Choroid plexus epithelial cell (primary cell): ENCODE data around the gene TCF3.

Experiments used
- DNase-seq: peaks from one replicate; pipeline ENCODE4 v3.0.0-alpha.2; 2010; ENCODE audit warnings: low read depth
- H3K4me3 ChIP-seq: 2 replicates; pipeline ENCODE4 v1.5.1; 2011; ENCODE audit warnings: low read depth, mild to moderate bottlenecking, control low read depth, low read length, moderate library complexity
- CTCF ChIP-seq: conservative IDR thresholded peaks from 2 replicates; pipeline ENCODE4 v1.5.1; 2011; ENCODE audit warnings: low read depth, mild to moderate bottlenecking, control low read depth, inconsistent platforms, low read length, moderate library complexity

The TCF3 gene

GRCh38 chr19:1649706-1650649 lies 2.4 kb downstream of the TCF3 start:
- no peak for TF ChIP-seq CTCF

GRCh38 chr19:1648920-1649541 lies 3.4 kb downstream of the TCF3 start:
- TF ChIP-seq CTCF: no peak
- no peak for DNase-seq
- no peak overlapping the region for H3K4me3 ChIP-seq

More at GRCh38 chr19:1649706-1650649, 2.4 kb downstream of the TCF3 start:
- DNase-seq: no peak
- H3K4me3 ChIP-seq: peak overlapping the region; percentile 87

DNA sequence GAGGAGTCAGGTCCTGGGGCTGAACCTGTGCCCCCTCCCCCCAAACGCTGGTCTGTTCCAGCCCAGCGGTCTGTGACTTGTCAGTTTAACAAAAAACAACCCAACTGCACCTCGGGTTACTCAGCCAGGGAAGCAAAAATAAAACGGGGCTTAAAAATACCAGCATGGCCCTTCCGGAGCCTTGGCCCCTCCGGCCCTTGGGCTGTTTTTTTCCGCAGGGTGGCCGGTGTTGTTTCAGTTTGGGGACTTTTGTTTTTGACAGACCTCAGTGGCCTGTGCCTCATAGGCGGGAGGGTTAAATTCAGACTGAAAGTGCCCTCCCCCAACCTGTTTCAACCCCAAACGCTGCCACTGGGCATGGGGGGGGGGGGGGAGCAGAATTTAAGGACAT lies 4.0 kb downstream of the TCF3 start:
- no peak for DNase-seq
- no peak overlapping the region for H3K4me3 ChIP-seq
- no peak for TF ChIP-seq CTCF

- no peak overlapping the region for H3K4me3 ChIP-seq
- DNase-seq: no peak
- TF ChIP-seq CTCF: no peak
These were observed 4.6 kb downstream of the TCF3 start for GRCh38 chr19:1647501-1648458.

- TF ChIP-seq CTCF: no peak
- H3K4me3 ChIP-seq: no peak overlapping the region
- no peak for DNase-seq
These were observed 5.6 kb downstream of the TCF3 start for GRCh38 chr19:1646659-1647453.

DNA sequence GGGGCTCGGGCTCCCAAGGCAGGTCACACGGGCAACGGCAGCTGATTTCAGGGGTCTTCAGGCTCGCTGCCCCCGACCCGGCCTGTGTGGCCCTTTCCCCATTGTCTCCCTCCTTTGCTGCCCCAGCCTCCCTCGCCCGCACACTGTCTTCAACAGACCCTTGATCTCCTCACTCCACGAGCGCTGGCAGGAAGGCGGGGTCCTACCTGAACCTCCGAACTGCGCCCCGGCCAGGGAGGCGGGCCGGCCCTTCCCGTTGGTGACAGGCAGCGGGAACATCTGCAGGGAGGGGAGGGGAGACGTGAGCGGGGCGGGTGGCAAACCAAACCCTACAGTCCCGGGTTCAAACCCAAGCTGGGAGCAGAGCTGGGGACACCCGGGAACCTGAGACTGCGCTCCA lies 6.3 kb downstream of the TCF3 start:
- TF ChIP-seq CTCF: no peak
- H3K4me3 ChIP-seq: no peak overlapping the region
- no peak for DNase-seq
